Muscle layer of duodenum (tissue), 2 donors: ENCODE data around the gene DCXR.

Source experiments
- H3K27ac ChIP-seq: one replicate; pipeline ENCODE4 v1.7.0; 2013; ENCODE audit warnings: mild to moderate bottlenecking, low read length
- H3K27me3 ChIP-seq: one replicate; pipeline ENCODE4 v1.7.0; 2013; ENCODE audit warnings: low read depth, mild to moderate bottlenecking, control low read depth, low read length
- H3K36me3 ChIP-seq, 2 donors: one replicate each; pipeline ENCODE4 v1.7.0; 2013; ENCODE audit warnings: low read length in 2 of 2, control low read depth in 1 of 2, mild to moderate bottlenecking in 1 of 2; ENCODE audit not compliant: insufficient read depth in 2 of 2, control insufficient read depth in 1 of 2
- H3K4me1 ChIP-seq, 2 donors: one replicate each; pipeline ENCODE4 v1.7.0; 2013; ENCODE audit warnings: low read length in 2 of 2, mild to moderate bottlenecking in 2 of 2, control low read depth in 1 of 2, moderate library complexity in 1 of 2; ENCODE audit not compliant: insufficient read depth in 2 of 2, control insufficient read depth in 1 of 2
- H3K4me3 ChIP-seq, 2 donors: one replicate each; pipeline ENCODE4 v1.7.0; 2013; ENCODE audit warnings: low read length in 2 of 2, low read depth in 1 of 2, mild to moderate bottlenecking in 1 of 2
- H3K9me3 ChIP-seq, 2 donors: one replicate each; pipeline ENCODE4 v1.7.0; 2013; ENCODE audit warnings: low read length in 2 of 2, control low read depth in 1 of 2, mild to moderate bottlenecking in 1 of 2; ENCODE audit not compliant: control insufficient read depth in 1 of 2
- donor health status: healthy.

DCXR gene

DNA sequence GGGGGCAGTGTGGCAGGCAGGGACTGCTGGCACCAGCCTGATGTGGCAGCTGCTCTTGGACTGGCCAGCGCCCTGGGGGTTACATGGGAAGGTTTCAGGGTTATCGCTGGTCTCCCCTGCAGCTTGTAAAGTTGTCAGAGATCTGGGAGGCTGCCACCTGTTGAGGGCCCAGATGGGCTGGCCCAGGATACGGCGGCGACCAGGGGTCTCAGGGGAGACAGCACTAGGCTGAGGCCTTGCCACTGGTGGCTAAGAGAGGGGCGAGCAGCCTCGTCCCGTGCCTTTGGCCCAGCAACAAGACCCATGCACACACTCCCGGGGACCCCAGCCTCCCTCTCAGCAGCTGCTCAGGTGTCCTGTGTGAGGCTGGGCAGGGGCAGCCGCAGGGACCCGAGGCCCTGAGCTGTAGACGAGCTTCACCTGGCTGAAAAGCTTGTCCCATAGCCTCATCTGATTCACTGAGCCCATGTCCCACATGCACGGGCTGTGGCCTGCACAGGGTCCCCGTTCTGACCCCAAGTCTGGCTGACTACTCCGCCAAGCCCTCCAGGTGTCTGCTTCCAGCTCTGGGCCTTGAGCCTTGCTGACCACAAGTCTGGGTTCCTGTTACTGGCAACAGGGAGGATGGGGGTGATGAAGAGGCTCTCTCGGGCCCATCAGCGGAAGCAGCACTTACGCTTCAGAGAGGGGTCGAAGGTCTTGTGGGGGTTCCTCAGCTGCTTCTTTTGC, 21.9 kb upstream of the DCXR start:
- Histone ChIP-seq H3K4me1 (peaks cover 1 to 15% of the 10 kb centered on the region in 2 donors), H3K36me3 (peaks cover 20 to 92% of the 10 kb centered on the region in 2 donors), H3K27me3 (no peaks in the 10 kb centered on the region), H3K4me3 (no peak overlapping the region), H3K27ac (no peak overlapping the region), H3K9me3 (no peaks in the 10 kb centered on the region)

DNA sequence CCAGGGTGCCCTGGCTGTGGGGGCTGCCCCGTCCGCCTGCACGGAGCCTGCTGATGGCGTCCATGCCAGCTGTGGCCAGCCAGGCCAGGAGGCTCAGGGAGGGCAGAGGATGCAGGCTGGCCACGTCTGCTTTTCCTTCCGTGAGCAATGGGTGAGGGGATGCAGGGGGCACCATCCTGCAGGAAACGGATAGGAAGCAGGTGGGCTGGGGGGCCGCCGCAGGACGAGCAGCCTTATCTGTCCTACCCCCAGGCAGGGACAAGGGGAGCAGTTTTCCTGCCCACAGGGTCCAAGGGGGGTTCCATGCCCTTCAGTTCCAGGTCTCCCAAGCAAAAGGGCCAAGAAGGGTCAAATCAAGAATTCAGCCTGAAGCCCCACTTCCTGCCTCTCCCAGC, 21.4 kb upstream of the DCXR start:
- Histone ChIP-seq H3K27ac (no peak overlapping the region), H3K4me1 (peaks cover 0 to 9% of the 10 kb centered on the region in 2 donors), H3K4me3 (no peak overlapping the region), H3K9me3 (no peaks in the 10 kb centered on the region), H3K27me3 (no peaks in the 10 kb centered on the region), H3K36me3 (peaks cover 20 to 92% of the 10 kb centered on the region in 2 donors)

DNA sequence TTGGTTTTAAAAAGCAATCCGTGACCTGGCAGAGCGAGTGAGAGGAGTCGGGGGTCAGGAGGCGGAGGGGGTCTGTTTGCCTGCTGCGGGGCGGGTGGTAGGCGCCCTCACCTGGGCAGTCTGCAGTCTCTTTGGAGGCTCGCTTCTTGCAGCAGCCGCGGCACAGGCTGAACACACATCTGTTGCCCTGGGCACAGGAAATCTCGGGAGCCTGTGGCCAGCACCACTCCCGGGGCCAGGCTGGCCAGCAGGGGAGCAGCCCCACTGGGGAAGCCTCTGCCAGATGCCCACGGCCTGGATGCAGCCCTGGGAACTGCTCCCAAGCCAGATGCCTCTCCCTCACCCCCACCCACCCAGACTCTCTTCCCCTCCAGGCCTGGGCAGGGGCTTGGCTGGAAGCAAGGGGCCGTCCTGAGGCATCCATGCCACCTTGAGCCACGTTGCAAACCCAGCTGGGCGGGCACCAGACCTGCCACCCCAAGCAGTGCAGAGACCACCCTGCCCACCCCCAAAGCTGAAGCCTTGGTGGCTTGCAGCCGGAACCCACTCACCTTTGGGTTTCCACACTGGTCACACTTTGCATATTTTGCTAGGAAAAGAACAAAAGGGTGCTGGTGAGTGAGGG, 20.8 kb upstream of the DCXR start:
- Histone ChIP-seq H3K4me3 (no peak overlapping the region), H3K27ac (no peak overlapping the region), H3K9me3 (no peaks in the 10 kb centered on the region), H3K27me3 (no peaks in the 10 kb centered on the region), H3K36me3 (peaks cover 20 to 93% of the 10 kb centered on the region in 2 donors), H3K4me1 (peaks cover 0 to 8% of the 10 kb centered on the region in 2 donors)

DNA sequence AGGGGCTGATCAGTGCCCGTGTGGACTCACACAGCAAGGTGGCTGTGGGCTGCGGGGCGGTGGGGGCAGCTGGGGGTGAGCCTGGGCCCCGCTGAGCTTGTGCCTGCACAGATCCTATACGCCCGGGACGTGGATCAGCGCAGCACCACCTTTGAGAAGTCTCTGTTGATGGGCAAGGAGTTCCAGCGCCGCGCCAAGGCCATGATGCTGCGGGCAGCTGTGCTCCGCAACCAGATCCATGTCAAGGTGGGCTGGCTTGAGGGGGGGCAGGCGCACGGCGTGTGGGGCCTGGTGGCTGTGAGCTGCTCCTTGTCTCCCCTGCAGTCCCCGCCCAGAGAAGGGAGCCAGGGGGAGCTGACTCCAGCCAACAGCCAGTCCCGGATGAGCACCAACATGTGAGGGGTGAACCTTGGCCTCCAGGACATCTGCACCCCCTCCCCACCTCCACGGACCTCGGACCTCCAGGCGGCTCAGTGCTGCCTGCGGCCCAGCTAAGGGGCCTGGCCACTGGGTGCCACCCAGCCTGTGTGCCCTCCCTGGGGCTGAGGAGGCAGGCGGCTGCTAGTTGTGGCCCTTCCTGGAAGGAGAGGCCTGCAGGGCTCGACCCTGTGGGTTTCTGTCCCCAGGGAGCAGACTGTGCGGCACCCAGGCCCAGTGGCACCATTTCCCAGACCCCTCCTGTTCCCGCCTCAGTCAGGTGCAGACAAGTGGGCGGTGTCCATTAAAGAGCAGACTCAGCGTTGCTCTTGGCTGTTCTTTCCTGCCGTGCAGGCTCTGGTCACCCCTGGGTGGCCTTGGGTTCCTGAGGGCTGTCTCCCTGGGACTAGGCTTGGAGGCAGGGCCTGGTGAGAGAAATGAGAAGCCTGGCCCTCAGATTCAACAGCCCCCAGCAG, 19.5 kb upstream of the DCXR start:
- H3K9me3 ChIP-seq: no peaks in the 10 kb centered on the region
- H3K4me3 ChIP-seq: no peak overlapping the region
- H3K36me3 ChIP-seq: peaks cover 11 to 81% of the 10 kb centered on the region in 2 donors
- H3K27ac ChIP-seq: no peak overlapping the region
- H3K27me3 ChIP-seq: no peaks in the 10 kb centered on the region
- H3K4me1 ChIP-seq: peaks cover 0 to 17% of the 10 kb centered on the region in 2 donors

- Histone ChIP-seq H3K4me3 (no peak overlapping the region), H3K27ac (no peak overlapping the region), H3K4me1 (peaks cover 0 to 17% of the 10 kb centered on the region in 2 donors), H3K27me3 (no peaks in the 10 kb centered on the region), H3K36me3 (peaks cover 11 to 74% of the 10 kb centered on the region in 2 donors), H3K9me3 (no peaks in the 10 kb centered on the region)
Measured at GRCh38 chr17:82055965-82056728, 18.6 kb upstream of the DCXR start.

GRCh38 chr17:82055023-82055964, 17.8 kb upstream of the DCXR start:
- H3K27ac ChIP-seq: no peak overlapping the region
- no peaks in the 10 kb centered on the region for H3K9me3 ChIP-seq
- peaks cover 8 to 66% of the 10 kb centered on the region in 2 donors for H3K36me3 ChIP-seq
- no peaks in the 10 kb centered on the region for H3K27me3 ChIP-seq
- no peak overlapping the region for H3K4me3 ChIP-seq
- H3K4me1 ChIP-seq: peaks cover 0 to 25% of the 10 kb centered on the region in 2 donors

DNA sequence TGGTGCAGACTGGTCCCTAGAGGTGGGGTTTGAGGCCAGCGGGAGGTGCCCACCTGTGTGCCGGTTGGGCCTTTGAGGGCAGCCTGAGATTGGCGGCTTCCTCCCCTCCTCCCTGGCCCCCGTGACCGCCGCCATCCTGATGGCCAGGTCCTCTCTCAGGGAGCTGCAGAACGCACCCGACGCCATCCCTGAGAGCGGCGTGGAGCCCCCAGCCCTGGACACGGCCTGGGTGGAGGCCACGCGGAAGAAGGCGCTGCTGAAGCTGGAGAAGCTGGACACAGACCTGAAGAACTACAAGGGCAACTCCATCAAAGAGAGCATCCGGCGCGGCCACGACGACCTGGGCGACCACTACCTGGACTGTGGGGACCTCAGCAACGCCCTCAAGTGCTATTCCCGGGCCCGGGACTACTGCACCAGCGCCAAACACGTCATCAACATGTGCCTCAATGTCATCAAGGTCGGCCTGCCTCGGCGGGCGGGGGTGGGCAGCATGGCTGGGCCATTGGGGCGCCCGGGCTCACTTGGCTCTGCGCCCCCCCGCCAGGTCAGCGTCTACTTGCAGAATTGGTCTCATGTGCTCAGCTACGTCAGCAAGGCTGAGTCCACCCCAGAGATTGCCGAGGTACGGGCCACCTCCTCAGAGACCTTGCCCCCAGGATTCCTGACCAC, 17.0 kb upstream of the DCXR start:
- peaks cover under 1 to 65% of the 10 kb centered on the region in 2 donors for H3K36me3 ChIP-seq
- H3K9me3 ChIP-seq: no peaks in the 10 kb centered on the region
- H3K27ac ChIP-seq: no peak overlapping the region
- peaks cover 0 to 29% of the 10 kb centered on the region in 2 donors for H3K4me1 ChIP-seq
- no peaks in the 10 kb centered on the region for H3K27me3 ChIP-seq
- H3K4me3 ChIP-seq: no peak overlapping the region

DNA sequence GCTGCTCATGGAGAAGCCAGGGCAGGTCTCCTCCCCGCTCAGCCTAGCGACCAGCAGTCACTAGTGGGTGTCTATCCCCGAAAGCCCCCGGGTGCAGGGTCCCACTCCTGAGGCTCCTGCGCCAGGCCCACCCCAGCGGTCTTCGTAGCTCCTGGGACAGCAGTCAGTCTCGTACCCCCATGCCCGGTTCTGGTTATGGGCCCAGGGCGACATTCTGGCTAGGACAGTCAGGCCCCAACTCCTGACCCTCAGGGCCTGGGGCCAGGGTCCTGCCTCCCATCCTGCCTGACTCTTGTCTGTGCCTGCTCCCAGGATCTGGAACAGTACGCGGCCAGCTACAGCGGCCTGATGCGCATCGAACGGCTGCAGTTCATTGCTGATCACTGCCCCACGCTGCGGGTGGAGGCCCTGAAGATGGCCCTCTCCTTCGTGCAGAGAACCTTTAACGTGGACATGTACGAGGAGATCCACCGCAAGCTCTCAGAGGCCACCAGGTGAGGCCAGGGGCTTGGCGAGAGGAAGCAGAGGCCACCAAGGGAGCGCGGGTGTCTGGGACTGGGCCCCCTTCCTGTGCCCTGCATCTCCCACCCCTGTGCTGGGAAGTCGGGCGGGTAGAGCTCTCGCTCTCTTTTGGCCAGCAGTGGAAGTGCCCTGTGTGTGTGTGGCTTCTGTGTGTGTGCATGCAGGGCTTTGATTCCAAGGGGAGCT, 16.2 kb upstream of the DCXR start:
- Histone ChIP-seq H3K4me1 (peaks cover 0 to 29% of the 10 kb centered on the region in 2 donors), H3K36me3 (peaks cover 0 to 65% of the 10 kb centered on the region in 2 donors), H3K4me3 (no peak overlapping the region), H3K9me3 (no peaks in the 10 kb centered on the region), H3K27ac (no peak overlapping the region), H3K27me3 (no peaks in the 10 kb centered on the region)

GRCh38 chr17:82053130-82053529, 15.6 kb upstream of the DCXR start:
- no peaks in the 10 kb centered on the region for H3K27me3 ChIP-seq
- peaks cover 0 to 68% of the 10 kb centered on the region in 2 donors for H3K36me3 ChIP-seq
- peaks cover 0 to 29% of the 10 kb centered on the region in 2 donors for H3K4me1 ChIP-seq
- no peak overlapping the region for H3K27ac ChIP-seq
- peak overlapping the region in 1 of 2 donors; percentile 97 for H3K4me3 ChIP-seq
- H3K9me3 ChIP-seq: no peaks in the 10 kb centered on the region
